Naive B cell (primary cell): Measurements from ENCODE around the gene MKLN1. TPM values are rescaled to one million over a fixed set of nuclear protein-coding genes. Genes with fewer than 3 reads are reported as not detected.
"Not testable (repeated sequence)": the region's sequence is repeated elsewhere in the genome, so short reads cannot be mapped to it uniquely, and the experiment has no call there.

Source experiments
- ATAC-seq, 2 donors: fragments of 150-1000 bp; cut with Tn5 transposase; 2 replicates each; pipeline ENCODE4 v1.10.0; 2021; ENCODE audit warnings: low read depth in 2 of 2, mild to moderate bottlenecking in 2 of 2, moderate library complexity in 2 of 2
- DNase-seq: peaks from one replicate; pipeline ENCODE4 v3.0.0; 2022
- H3K27ac Mint-ChIP-seq, 6 donors: one replicate each; pipeline ENCODE4 v1.8.0; 2020 to 2022; ENCODE audit warnings: mild to moderate bottlenecking in 6 of 6, mixed read lengths in 6 of 6, moderate library complexity in 5 of 6, inconsistent platforms in 2 of 6
- H3K27me3 Mint-ChIP-seq, 3 donors: one replicate each; pipeline ENCODE4 v1.8.0; 2021 to 2022; ENCODE audit warnings: mixed read lengths in 3 of 3, mild to moderate bottlenecking in 1 of 3
- H3K36me3 Mint-ChIP-seq, 2 donors: one replicate each; pipeline ENCODE4 v1.8.0; 2020 to 2022; ENCODE audit warnings: mixed read lengths in 2 of 2, inconsistent platforms in 1 of 2, mild to moderate bottlenecking in 1 of 2
- H3K4me1 Mint-ChIP-seq, 3 donors: one replicate each; pipeline ENCODE4 v1.8.0; 2020 to 2022; ENCODE audit warnings: mixed read lengths in 3 of 3, inconsistent platforms in 1 of 3, mild to moderate bottlenecking in 1 of 3, moderate library complexity in 1 of 3
- H3K4me3 Mint-ChIP-seq, 8 donors: one replicate each; pipeline ENCODE4 v1.8.0; 2020 to 2022; ENCODE audit warnings: mild to moderate bottlenecking in 8 of 8, mixed read lengths in 8 of 8, moderate library complexity in 8 of 8, inconsistent platforms in 2 of 8
- H3K9me3 Mint-ChIP-seq, 7 donors: one replicate each; pipeline ENCODE4 v1.8.0; 2020 to 2022; ENCODE audit warnings: mixed read lengths in 7 of 7, mild to moderate bottlenecking in 5 of 7, inconsistent platforms in 2 of 7, moderate library complexity in 1 of 7
- polyA plus RNA-seq, 6 donors: library from polyadenylated mRNA; unstranded; fragments of 300-500 nt; fragmentation: Illumina TruSeq; gene quantifications; one replicate each; pipeline ENCODE4 v1.2.3, GENCODE V29; 2021; ENCODE audit warnings: low read depth in 6 of 6

MKLN1 gene
- polyA plus RNA-seq, 6 donors from 2014 or later = 19.6 to 39.8 (median 26.0) TPM

- Mint-ChIP-seq H3K36me3 (peaks cover 34 to 38% of the 10 kb centered on the region in 2 donors), H3K27ac (peak overlapping the region in 1 of 6 donors; percentile 41), H3K9me3 (peaks cover 0 to 13% (median 4%) of the 10 kb centered on the region in 7 donors), H3K27me3 (no peaks in the 10 kb centered on the region), H3K4me3 (no peak overlapping the region), H3K4me1 (peaks cover 7 to 30% (median 19%) of the 10 kb centered on the region in 3 donors)
- no peak for ATAC-seq
- DNase-seq = no peak
Observed at GRCh38 chr7:131401194-131401593, 73.5 kb downstream of the MKLN1 start.

GRCh38 chr7:131403322-131403721 lies 75.6 kb downstream of the MKLN1 start:
- Mint-ChIP-seq H3K9me3 (peaks cover 0 to 13% (median 4%) of the 10 kb centered on the region in 7 donors), H3K4me3 (no peak overlapping the region), H3K27me3 (no peaks in the 10 kb centered on the region), H3K36me3 (peaks cover 31 to 34% of the 10 kb centered on the region in 2 donors), H3K4me1 (peaks cover 7 to 28% (median 23%) of the 10 kb centered on the region in 3 donors), H3K27ac (no peak overlapping the region)
- DNase-seq (no peak), ATAC-seq (no peak)

GRCh38 chr7:131404226-131404911 lies 76.7 kb downstream of the MKLN1 start:
- no peak overlapping the region for H3K4me3 Mint-ChIP-seq
- H3K4me1 Mint-ChIP-seq = peaks cover 7 to 28% (median 27%) of the 10 kb centered on the region in 3 donors

GRCh38 chr7:131409129-131409766 lies 81.6 kb downstream of the MKLN1 start:
- Mint-ChIP-seq H3K27me3 (no peaks in the 10 kb centered on the region), H3K4me1 (peaks cover 4 to 18% (median 12%) of the 10 kb centered on the region in 3 donors), H3K36me3 (peaks cover under 1 to 4% of the 10 kb centered on the region in 2 donors), H3K9me3 (no peaks in the 10 kb centered on the region), H3K4me3 (no peak overlapping the region), H3K27ac (peak overlapping the region in 2 of 6 donors; percentile 12 to 20)
- ATAC-seq (no peak), DNase-seq (no peak)

More at GRCh38 chr7:131404226-131404911, 76.7 kb downstream of the MKLN1 start:
- Mint-ChIP-seq H3K27ac (peak overlapping the region in 4 of 6 donors; percentile 36 to 82 (median 44)), H3K27me3 (no peaks in the 10 kb centered on the region), H3K9me3 (peaks cover 0 to 13% (median 4%) of the 10 kb centered on the region in 7 donors), H3K36me3 (peaks cover 31 to 34% of the 10 kb centered on the region in 2 donors)
- no peak for DNase-seq
- ATAC-seq = no peak

- no peak overlapping the region for H3K4me3 Mint-ChIP-seq
- DNase-seq = no peak
- no peaks in the 10 kb centered on the region for H3K36me3 Mint-ChIP-seq
- no peak overlapping the region for H3K27ac Mint-ChIP-seq
- peaks cover 0 to 10% (median 5%) of the 10 kb centered on the region in 3 donors for H3K4me1 Mint-ChIP-seq
- no peaks in the 10 kb centered on the region for H3K9me3 Mint-ChIP-seq
- no peak for ATAC-seq
- H3K27me3 Mint-ChIP-seq = no peaks in the 10 kb centered on the region
Observed at GRCh38 chr7:131412031-131412430, 84.4 kb downstream of the MKLN1 start.

GRCh38 chr7:131413711-131414110 lies 86.0 kb downstream of the MKLN1 start:
- Mint-ChIP-seq H3K27me3 (no peaks in the 10 kb centered on the region), H3K9me3 (no peaks in the 10 kb centered on the region), H3K27ac (no peak overlapping the region), H3K36me3 (no peaks in the 10 kb centered on the region), H3K4me3 (no peak overlapping the region), H3K4me1 (peaks cover 0 to 10% (median 0%) of the 10 kb centered on the region in 3 donors)
- DNase-seq (no peak), ATAC-seq (no peak)

GRCh38 chr7:131424219-131424822 lies 96.6 kb downstream of the MKLN1 start:
- H3K27ac Mint-ChIP-seq = peak overlapping the region in 3 of 6 donors; percentile 6 to 85 (median 11)
- DNase-seq = peak; percentile 36
- no peaks in the 10 kb centered on the region for H3K27me3 Mint-ChIP-seq
- H3K36me3 Mint-ChIP-seq = peaks cover 6 to 10% of the 10 kb centered on the region in 2 donors
- H3K4me3 Mint-ChIP-seq = no peak overlapping the region
- H3K9me3 Mint-ChIP-seq = no peaks in the 10 kb centered on the region
- H3K4me1 Mint-ChIP-seq = peaks cover 0 to 3% (median 0%) of the 10 kb centered on the region in 3 donors
- peak; percentile 78 to 85 for ATAC-seq

- Mint-ChIP-seq H3K36me3 (peaks cover 12 to 14% of the 10 kb centered on the region in 2 donors), H3K9me3 (no peaks in the 10 kb centered on the region), H3K27me3 (no peaks in the 10 kb centered on the region), H3K27ac (no peak overlapping the region), H3K4me1 (peaks cover 0 to 3% (median 0%) of the 10 kb centered on the region in 3 donors), H3K4me3 (no peak overlapping the region)
- ATAC-seq (no peak), DNase-seq (no peak)
Observed at GRCh38 chr7:131425992-131426391, 98.3 kb downstream of the MKLN1 start.

- not testable (repeated sequence) for H3K4me1 Mint-ChIP-seq, H3K4me3 Mint-ChIP-seq, ATAC-seq, H3K27me3 Mint-ChIP-seq, DNase-seq, H3K27ac Mint-ChIP-seq, H3K9me3 Mint-ChIP-seq
- H3K36me3 Mint-ChIP-seq = peaks cover 22% of the 10 kb centered on the region in 2 donors
Observed at GRCh38 chr7:131430826-131431225, 103.2 kb downstream of the MKLN1 start.

GRCh38 chr7:131431289-131431688 lies 103.6 kb downstream of the MKLN1 start:
- ATAC-seq = no peak
- DNase-seq = no peak
- H3K36me3 Mint-ChIP-seq = peaks cover 22 to 26% of the 10 kb centered on the region in 2 donors
- H3K4me1 Mint-ChIP-seq = peaks cover 0 to 7% (median 0%) of the 10 kb centered on the region in 3 donors
- no peak overlapping the region for H3K4me3 Mint-ChIP-seq
- H3K27me3 Mint-ChIP-seq = no peaks in the 10 kb centered on the region
- H3K9me3 Mint-ChIP-seq = no peaks in the 10 kb centered on the region
- no peak overlapping the region for H3K27ac Mint-ChIP-seq

GRCh38 chr7:131431756-131432155 lies 104.1 kb downstream of the MKLN1 start:
- Mint-ChIP-seq H3K4me1 (peaks cover 0 to 7% (median 0%) of the 10 kb centered on the region in 3 donors), H3K27ac (peak overlapping the region in 1 of 6 donors; percentile 40), H3K9me3 (no peaks in the 10 kb centered on the region), H3K36me3 (peaks cover 22 to 27% of the 10 kb centered on the region in 2 donors), H3K27me3 (no peaks in the 10 kb centered on the region), H3K4me3 (no peak overlapping the region)
- no peak for ATAC-seq
- no peak for DNase-seq

GRCh38 chr7:131436384-131436783 lies 108.7 kb downstream of the MKLN1 start:
- ATAC-seq = no peak
- Mint-ChIP-seq H3K9me3 (no peaks in the 10 kb centered on the region), H3K4me3 (no peak overlapping the region), H3K27me3 (no peaks in the 10 kb centered on the region), H3K27ac (no peak overlapping the region), H3K4me1 (peaks cover 0 to 7% (median 0%) of the 10 kb centered on the region in 3 donors), H3K36me3 (peaks cover 36 to 43% of the 10 kb centered on the region in 2 donors)
- no peak for DNase-seq

GRCh38 chr7:131438969-131439368 lies 111.3 kb downstream of the MKLN1 start:
- Mint-ChIP-seq H3K27me3 (no peaks in the 10 kb centered on the region), H3K4me3 (no peak overlapping the region), H3K36me3 (peaks cover 36 to 44% of the 10 kb centered on the region in 2 donors), H3K4me1 (peaks cover 0 to 7% (median 0%) of the 10 kb centered on the region in 3 donors), H3K27ac (no peak overlapping the region), H3K9me3 (no peaks in the 10 kb centered on the region)
- DNase-seq = no peak
- ATAC-seq = no peak
